HG03439 (cell line): ENCODE measurements around the gene FAM50B.

Experiments used
- ATAC-seq: cut with Tn5 transposase; IDR thresholded peaks from one replicate; pipeline ENCODE4 v1.9.1; 2021; ENCODE audit warnings: mild to moderate bottlenecking, moderate library complexity; ENCODE audit not compliant: unreplicated experiment

FAM50B gene

DNA sequence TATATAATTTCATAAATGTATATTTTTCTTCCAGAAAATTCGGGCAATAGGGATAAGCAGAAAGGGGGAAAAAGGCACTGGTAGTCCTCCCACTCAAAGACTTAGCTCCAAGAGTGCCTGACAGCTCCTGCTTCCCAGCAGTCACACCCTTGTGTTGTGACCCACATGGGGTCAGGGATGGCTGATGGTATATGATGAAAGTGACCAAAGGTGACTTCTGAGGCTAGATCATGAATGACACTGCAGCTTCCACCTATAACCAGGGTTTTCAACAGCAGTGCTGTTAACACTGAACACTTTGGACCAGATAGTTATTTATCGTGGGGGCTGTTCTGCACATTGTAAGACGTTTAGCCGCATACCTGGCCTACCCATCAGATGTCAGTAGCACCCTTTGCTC lies 22.3 kb downstream of the FAM50B start:
- ATAC-seq: no peak

DNA sequence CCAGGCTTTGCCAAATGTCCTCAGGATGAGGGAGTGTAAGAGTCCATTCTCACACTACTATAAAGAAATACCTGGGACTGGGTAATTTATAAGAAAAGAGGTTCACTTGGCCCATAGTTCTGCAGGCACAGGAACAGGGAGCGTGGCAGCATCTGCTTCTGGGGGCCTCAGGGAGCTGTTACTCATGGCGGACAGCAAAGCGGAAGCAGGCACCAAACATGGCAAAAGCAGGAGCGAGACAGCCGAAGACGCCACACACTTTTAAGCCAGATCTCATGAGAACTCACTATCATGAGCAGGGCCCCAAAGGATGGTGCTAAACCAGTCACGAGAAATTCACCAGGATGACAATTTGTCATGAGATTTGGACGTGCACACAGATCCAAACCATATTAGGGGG lies 22.8 kb downstream of the FAM50B start:
- no peak for ATAC-seq

DNA sequence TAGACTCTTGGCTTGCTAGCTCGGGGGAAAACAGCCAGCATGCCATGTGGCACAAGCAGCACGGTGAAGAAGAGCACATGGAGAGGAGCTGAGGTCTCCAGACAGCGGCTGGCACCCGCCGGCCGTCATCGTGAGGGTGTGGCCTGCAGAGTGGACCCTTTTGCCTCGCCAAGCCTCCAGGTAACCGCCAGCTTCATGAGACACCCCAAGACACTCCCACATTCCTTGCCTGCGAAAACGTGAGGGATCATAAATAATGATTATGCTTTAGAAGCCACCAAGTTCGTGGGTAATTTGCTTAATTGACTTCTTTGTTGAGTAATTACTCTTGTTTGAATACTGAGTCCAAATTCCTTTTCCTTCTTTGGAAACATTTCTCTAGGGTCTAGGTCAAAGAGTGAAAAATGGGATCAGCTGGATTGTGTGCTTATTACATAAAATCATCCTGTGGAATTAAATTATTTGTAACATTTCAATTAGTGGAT lies 23.2 kb downstream of the FAM50B start:
- ATAC-seq: no peak

DNA sequence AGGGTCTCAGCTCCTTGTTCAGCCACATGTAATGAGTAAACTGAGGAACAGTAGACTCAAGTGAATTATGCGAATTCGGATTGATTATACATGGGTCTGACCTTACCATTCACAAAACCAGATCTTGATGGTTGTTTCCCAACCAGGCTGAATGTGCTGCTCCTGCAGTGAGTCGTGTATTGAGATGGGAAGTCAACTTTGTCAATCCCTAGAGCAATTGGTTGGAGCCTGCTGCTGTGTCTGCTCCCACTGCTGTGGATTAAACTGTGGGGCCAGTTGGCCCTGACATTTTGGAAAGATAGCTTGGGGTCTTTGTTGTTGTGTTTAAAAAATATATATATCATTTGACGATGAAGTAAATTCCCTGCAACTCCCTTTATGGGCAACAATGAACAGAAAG lies 23.9 kb downstream of the FAM50B start:
- no peak for ATAC-seq

DNA sequence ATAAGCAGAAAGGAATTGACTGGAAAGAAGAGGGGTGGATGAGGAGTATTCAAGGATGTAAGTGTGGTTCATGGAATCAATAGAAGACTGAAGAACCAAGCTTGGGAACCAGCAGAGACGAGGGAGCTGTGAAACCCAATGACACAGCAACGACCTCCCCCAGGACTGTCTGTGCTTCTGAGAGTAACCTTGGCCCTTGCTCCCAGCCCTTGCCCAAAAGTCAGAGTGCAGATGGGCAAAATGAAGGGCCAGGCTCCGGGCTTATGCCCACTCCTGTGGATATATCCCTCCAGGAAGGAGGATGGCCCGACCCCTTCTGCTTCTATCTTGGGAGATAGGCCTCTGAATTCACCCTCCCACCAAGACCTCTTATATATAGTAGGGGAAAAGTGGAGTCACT lies 24.9 kb downstream of the FAM50B start:
- no peak for ATAC-seq

DNA sequence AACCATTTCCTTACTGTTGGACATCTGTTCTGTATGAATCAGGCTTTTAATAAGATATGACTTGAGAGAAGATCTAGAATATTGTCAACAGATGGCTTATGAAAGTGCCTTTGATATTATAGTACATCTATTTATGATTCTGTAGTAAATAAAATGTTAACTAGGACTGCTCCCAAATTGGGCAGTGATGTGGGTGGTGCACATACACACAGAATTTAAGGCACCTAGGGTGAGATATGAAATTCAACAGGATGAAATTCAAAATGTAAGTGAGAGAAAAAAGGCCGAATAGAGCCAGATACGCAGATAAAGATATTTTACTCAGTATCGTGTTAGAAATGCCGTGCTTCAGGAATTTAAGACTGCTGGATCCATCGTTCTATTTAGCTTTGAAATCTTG lies 26.3 kb downstream of the FAM50B start:
- no peak for ATAC-seq

DNA sequence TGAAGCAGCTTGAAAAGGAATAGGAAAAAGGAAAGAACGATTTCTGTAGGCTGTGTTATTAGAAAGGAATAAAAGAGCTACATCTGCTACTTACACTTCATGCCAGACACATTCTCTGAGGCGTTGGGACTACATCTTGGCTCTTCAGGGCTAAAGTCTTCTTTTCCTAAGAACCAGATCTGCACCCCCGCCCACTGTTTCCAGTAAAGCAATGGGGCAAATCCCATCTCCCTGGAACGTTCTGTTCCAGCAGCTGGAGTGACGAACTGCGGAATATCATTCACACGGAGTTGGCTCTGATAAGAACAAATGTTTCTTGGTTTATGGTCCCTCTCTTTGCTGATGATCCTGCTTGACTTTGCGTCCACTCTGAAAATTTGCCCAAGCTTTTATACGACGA lies 26.9 kb downstream of the FAM50B start:
- ATAC-seq: no peak

DNA sequence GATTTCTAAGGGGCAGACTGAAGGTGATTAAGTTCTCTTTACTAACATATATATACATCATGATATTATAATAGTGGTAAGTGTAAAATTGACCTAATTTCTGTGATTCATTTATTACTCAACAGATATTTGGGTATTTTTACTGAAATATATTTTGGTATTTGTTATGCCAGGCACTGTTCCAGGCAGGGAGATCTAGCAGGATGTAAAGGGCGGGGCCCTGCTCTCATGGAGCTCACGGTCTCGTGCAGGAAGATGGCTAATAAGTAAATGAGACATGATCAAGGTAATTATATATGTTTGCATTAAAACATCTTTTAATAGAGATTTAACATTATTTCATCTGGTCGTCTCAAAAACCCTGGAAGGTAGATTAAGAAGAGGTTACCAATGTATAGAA lies 27.7 kb downstream of the FAM50B start:
- no peak for ATAC-seq

DNA sequence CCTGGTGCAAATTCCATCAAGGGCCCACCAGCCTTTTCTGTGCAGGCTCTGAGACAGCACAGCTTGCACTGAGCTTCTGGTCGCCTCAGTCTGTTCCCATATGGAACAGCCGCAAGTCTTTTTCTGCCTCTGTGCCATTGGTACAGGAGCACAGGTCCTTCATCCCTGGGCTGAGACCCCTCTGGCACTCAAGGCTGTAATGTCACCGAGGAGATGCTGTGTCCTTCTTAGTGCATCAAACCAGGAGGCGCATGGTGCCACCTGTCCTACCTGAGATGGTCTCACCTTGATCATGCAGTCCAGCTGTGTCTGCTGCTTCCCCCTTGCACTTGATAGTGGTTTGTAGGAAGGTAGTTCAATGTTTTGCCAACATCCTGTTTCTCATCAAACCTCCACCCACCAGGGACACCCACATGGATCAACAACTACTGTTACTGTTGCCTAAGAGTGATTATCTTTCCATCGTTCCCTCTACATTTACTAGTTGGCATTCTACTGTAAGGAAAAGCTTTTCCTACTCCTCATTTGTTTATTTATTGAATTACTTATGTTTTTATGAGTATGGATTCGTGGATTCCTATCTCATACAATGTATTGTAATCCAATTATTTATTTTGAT lies 29.0 kb downstream of the FAM50B start:
- no peak for ATAC-seq

DNA sequence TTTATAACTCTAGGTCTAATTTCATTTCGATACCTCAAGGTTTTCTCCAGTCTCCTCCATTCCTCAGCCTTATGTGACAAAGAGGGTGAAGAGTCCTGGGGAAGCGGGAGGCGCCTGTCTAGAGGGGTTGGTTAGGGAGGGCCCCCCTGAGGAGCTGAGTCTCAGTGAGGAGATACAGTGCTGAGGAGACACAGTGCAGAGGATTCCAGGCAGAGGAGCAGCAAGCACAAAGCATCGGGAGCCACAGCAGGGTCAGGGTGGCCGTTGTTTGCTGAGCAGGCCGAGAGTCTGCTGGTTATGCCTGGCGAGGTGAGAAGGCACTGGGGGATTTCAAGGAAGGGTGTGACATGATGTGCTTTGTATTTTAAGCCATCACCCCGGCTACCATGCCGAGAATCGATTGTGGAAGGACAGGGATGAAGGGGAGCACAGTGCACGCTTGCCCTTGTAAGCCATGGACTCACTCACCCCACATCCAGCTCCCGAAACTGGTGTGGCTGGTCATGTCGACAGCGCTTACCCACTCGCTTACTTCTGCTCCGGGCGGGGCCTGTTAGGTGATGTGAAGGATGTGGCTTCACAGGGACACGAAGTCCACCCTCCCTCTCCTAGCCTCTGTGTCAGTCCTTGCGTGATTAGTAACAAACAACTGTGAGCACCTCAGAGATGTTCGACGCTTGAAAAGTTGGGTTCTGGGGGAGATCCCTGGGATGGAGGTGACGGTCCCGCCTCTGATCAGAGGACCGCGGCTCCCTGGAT lies 30.2 kb downstream of the FAM50B start:
- no peak for ATAC-seq

DNA sequence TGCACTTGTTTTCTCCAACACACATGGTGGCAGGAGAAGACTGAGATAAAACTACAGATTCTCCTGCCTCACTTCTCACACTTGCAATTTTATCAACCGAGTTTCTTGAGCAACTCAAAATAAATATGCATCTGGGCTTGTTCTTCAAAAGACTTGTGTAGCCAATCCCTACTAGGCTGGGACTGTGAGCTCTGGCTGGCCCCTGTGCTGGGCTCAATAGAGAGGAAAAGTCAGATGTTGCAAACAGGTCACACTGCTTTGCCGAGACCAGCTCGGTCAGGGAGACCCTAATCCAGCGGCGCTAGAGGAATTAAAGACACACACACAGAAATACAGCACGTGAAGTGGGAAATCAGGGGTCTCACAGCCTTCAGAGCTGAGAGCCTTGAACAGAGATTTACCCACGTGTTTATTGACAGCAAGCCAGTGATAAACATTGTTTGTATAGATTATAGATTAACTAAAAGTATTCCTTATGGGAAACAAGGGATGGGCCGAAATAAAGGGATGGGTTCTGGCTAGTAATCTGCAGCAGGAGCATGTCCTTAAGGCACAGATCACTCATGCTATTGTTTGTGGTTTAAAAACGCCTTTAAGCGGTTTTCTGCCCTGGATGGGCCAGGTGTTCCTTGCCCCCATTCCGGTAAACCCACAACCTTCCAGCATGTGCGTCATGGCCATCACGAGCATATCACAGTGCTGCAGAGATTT lies 32.7 kb downstream of the FAM50B start:
- no peak for ATAC-seq

DNA sequence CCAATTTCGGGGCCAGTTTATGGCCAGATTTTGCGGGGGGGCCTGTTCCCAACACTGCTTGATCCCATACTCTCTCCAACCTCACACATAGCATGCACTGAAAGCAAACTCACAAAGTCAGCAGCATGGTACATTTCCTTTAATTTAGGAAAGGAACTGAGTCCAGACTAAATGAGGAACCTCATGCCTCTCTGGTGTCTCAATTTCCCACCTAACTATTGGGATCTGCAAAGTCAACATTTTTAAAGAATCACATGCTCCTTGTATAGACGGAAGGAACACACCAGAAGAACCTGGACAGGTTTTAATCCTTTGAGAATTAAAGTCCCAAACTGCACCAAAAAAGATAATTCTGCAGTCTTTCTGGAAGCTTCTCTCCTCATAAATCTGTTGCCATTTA lies 33.3 kb downstream of the FAM50B start:
- no peak for ATAC-seq

DNA sequence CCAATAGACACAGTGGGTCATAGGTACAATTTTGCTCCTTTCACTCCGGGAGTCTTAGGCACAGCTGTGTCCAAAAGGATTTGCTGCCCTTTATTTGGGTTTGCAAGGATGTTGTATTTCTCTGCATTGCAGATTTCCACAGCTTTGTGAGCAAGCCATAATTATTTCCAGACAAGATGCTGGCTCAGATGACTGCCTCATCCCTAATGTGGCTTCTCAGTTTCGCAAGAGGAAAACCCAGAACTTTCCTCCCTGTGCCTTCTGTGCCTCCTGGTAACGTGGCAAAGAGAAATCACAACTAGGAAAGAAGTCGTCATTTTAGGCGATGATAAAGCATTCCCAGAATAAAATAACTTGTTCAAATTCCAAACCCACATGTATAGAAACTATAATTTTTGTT lies 33.7 kb downstream of the FAM50B start:
- no peak for ATAC-seq

DNA sequence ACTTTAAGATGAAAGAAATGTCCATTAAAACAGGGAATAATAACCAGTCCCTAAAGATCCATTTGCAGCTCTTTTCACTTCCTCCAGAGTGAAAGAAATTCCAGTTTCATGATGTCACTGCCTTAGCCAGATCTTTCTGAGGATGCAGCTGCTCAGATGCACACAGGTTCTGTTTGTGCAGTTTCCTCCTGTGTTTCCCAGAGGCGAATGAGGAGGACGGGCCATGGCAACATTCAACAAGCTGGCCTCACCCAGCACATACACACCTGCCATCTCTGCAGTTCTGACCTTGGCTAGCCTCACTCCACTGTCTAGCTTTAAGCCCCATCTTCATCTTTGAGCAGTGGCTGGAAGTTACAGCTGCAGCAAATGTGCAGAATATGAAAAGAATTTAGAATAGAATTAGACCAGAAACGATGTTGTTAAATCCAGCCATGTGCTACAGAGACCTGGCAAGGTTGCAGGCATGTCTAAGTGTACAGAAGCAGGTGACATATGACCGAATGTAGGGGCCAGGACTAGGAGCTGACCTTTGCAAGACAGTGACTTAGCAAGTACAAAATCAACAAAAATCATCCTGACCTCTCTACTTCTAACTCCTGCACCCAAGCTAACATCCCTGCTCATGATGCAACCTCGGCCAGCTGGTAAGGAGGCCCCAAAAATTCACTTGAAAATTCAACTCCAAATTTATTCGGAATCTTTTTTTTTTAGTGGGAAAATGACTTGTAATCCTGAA lies 35.0 kb downstream of the FAM50B start:
- ATAC-seq: no peak

DNA sequence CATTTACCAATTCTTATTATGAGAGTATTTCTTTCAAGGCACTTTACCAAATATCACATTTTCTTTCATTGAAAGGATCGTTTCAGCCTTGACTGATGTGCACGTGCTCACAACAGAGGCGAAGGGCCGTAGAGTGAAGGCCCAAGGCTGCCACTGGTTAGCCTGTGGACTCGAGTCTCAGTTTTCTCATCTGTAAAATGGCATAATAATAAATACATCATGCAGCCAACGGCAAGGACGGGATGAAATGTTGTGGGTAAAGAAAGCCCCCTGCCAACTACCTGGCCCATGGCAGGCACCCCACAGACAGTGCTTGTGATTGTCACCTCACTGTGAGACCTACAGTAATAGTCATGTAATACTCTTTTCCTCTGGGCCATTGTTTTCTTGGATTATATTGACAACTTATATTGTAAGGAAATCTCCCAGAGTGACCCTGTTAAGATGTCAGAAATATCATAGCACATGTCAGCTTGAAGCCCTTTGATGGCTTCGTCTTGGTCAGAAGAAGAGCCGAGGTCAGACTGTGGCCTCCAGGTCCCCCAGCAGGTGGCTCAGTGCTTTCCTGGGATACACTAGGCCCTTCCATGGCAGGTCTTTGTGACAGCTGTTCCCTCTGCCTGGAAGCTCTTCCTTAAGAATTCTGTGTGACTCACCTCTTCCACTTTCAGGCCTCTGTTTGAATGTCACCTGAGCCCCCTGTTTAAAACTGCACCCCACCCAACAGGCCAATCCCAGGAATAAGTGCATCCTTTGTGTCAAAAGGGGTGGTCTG lies 36.3 kb downstream of the FAM50B start:
- ATAC-seq: no peak

DNA sequence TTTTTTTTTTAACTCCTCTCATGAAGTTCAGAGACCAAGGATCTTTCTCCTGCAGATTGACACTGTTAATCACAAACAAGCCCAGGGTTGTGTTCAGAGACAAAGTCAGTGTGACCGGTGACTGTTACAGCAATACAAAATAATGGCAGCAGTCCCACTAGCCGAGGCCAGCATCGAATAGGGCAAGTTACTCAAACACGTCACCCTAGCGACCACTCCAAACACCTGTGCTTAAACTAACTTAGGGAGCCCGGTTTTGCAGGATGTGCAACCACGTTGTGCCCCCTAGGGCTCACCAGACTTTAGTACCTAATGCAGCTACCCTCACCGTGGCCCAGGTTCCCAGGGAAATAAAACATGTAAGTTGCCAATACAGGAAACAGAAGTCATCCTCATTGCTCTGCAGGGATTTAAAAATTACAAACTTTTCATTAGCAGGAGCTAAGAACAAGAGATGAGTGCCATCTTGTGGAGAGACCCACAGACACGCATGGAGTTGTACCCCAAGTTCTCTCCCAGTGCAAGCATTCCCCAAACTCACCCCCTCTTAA lies 38.1 kb downstream of the FAM50B start:
- ATAC-seq: no peak

DNA sequence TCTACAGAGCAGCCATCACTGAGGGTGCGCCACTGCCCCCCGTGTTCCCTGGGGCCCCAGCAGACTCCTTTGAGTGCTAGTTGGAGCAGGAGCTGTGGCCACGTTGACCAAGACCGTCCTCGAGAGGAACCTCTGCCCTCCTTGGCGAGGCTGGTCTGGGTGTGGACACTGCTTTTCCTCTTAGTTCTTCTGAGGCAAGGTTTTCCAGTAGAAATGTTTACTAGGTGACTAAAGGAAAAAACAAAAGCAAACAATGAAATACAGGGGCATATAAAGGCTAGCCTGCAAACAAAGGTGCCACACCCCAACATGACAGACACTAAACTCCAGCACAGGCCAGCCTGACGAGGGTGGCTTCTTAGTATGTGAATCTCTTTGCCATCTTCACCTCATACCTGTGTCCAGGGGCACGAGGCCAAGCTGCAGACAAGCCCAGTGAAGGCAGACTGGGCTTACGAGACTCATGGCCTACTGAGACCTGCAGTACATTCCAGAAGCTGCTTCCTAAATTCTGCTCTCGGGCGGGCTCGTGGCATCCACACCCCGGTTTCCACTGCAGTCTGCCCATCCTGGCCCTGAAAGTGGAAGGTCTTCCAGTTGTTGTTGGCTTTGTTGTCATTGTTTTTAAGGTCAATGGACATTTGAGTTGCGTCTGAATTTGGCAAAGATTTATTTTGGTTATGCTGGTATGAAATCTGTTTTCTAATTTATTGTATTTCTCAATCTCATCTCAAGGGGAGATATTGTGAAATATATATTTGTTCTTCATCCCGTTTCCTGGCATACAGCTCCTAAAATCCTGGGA lies 39.2 kb downstream of the FAM50B start:
- ATAC-seq: no peak

DNA sequence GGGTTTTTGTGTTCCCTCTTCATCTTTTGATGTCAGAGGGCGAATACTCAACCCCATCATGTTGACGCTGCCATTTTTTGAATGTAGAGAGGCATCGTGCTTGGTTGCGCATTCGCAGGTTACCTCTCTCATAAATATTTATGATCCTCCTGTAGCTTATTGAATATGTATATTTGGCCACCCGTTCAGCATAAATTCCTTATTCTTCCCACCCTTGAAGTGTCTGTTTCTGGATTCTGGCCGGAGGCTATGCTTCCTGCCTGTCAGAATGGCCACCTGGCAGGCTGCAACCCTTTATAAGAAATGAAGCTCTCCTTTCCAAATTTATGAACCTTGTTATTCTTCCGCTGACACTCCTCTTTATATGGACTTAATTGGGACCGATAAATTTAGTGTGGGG lies 40.9 kb downstream of the FAM50B start:
- ATAC-seq: no peak

DNA sequence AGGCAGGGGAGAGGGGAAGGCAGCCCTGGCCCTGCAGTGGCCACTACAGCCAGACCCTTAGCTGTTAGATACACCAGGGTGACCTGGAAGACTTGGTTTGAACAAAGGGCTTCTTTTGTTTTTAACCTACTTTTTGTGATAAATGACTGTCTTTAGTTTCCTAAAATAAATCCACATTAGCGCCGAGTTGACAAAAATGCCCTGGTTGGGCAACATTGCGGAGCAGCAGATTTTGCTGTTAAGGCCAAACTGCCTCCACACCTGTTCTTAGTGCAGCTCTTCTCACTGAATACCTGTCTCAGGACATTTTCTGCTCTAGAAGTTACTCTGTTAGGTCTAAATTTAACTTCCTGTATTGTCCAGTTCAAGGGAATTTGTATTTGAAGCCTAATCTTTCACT lies 42.7 kb downstream of the FAM50B start:
- ATAC-seq: no peak

DNA sequence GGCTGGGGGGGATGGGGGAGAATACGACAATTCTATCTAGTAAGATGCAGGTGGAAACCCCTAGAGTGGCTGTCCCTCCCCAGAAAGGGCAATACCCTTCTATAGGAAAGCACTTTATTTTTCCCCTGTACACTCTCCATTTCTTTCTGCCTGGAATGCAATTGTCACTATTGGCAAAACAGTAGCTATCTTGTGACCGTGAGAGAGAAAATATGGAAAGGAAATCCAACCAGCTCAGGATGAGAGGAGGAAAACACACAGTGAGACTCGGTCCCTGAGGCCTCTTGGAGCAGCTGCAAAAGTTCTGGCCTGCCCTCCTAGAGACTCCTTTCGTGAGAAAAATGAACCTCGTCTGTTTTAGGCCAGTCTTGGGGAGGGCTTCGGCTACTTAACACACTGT lies 43.4 kb downstream of the FAM50B start:
- ATAC-seq: no peak
